Measurements from ENCODE around the gene OR4C13.
"Not testable (repeated sequence)": the region's sequence is repeated elsewhere in the genome, so short reads cannot be mapped to it uniquely, and the experiment has no call there.

OR4C13 gene

DNA sequence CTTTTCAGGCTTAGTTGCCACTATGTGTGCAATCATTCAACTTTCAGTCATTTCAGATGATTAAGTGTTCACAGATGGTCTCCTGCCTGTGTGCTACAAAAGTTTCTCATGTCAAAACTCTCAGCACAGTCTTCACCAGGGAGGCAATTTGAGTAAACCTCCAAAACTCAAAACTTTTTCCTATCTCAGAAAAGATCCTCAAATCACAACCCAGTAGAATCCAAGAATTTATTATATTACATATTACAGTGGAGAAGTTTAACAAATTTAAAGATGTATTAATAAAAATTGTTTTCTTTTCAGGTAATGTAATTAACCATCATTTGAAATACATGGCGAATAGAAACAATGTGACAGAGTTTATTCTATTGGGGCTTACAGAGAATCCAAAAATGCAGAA, at the start of gene OR4C13:
Gene OR4C13, plus strand, starts transcription at position 301 of the 400 bp plus-strand sequence. Its CDS starts 32 bp downstream, at position 333.
- DNase-seq, result no peak

DNA sequence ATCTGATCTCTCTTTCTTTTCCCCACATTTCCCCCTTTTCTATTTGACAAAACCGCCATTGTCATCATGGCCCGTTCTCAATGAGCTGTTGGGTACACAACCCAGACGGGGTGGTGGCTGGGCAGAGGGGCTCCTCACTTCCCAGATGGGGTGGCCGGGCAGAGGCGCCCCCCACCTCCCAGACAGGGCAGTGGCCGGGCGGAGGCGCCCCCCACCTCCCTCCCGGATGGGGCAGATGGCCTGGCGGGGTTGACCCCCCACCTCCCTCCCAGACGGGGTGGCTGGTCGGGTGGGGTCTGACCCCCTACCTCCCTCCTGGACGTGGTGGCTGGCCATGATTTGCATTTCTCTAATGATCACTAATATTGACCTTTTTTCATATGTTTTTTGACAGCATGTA, 40.7 kb upstream of the OR4C13 start:
- DNase-seq, result not testable (repeated sequence)

GRCh38 chr11:49948701-49949100, 3.5 kb upstream of the OR4C13 start:
- DNase-seq, result not testable (repeated sequence)

DNA sequence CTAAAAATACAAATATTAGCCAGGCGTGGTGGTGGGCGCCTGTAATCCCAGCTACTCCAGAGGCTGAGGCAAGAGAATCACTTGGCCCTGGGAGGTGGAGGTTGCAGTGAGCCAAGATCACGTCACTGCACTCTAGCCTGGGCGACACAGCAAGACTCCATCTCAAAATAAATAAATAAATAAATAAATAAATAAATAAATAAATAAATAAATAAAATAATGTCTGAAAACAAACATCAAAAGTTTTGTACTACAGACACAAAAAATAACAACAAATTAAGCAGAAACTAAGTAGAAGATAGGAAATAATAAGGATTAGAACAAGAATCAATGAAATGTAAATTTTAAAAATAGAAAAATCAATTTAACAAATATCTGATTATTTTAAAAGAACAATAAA, 21.2 kb downstream of the OR4C13 start:
- DNase-seq, result not testable (repeated sequence)

DNA sequence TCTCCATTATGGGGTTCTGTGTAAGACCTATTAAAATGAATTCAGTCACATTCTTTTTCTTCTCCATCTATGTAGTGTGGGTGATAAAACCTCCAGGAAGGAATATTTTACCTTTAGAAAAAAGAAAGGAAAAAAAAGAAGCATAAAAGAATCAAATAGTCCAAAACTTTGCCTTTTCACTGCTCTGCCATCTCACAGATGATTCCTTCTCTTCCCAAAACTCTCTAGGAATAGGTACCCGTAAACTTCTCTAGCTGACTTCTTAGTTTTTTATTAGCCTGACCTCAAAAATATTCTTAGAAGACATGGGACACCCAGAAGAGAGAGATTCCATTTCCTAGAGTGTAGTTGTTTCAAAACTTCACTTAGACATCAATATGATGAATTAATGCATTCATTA, 30.2 kb downstream of the OR4C13 start, which contains the start of gene OR4C12:
Gene OR4C12, minus strand, starts transcription at position 101 of the 400 bp plus-strand sequence. Its CDS starts 34 bp downstream, at position 67.
- not testable (repeated sequence) for DNase-seq

GRCh38 chr11:49995565-49995964, 43.4 kb downstream of the OR4C13 start:
- peak; percentile 4 for DNase-seq

All from CD4-positive, alpha-beta T cell treated with Interleukin-4 for 4 hours (primary cell).